Muscle of back (tissue), 13 donors: ENCODE results near the gene RASSF9. TPM values are rescaled to one million over a fixed set of nuclear protein-coding genes. Genes with fewer than 3 reads are reported as not detected.

ENCODE experiments used
- DNase-seq, 3 donors: peaks; one replicate each; pipeline versions ENCODE4 v3.0.0 to v3.0.0-alpha.2; 2013
- long read RNA-seq, 9 donors: transcript quantifications; one replicate each; lab custom pipeline, GENCODE V29; 2026
- polyA plus RNA-seq, 10 donors: library from polyadenylated mRNA; unstranded; fragments of 120-200 nt; gene quantifications; one replicate each; pipeline ENCODE4 v1.2.1, GENCODE V29; 2013; ENCODE audit not compliant: insufficient read length in 10 of 10

RASSF9 gene
- polyA plus RNA-seq, result 1 to 10 TPM; 2.5 to 4.9 (median 3.9) TPM
- long read RNA-seq, donor 1, full-length matches to known transcripts, result 2 of 2 reads
- long read RNA-seq, donor 1, partial matches to known transcripts, result 0 of 2 reads
- long read RNA-seq, donor 1, other reads (novel, unspliced or antisense), result 0 of 2 reads
- long read RNA-seq, donor 2, result 0 reads
- long read RNA-seq, donor 3, result 0 reads
- long read RNA-seq, donor 4, full-length matches to known transcripts, result 1 of 1 reads
- long read RNA-seq, donor 4, partial matches to known transcripts, result 0 of 1 reads
- long read RNA-seq, donor 4, other reads (novel, unspliced or antisense), result 0 of 1 reads
- long read RNA-seq, donor 5, full-length matches to known transcripts, result 1 of 1 reads
- long read RNA-seq, donor 5, partial matches to known transcripts, result 0 of 1 reads
- long read RNA-seq, donor 5, other reads (novel, unspliced or antisense), result 0 of 1 reads
- long read RNA-seq, donor 6, full-length matches to known transcripts, result 1 of 1 reads
- long read RNA-seq, donor 6, partial matches to known transcripts, result 0 of 1 reads
- long read RNA-seq, donor 6, other reads (novel, unspliced or antisense), result 0 of 1 reads
- long read RNA-seq, donor 7, full-length matches to known transcripts, result 1 of 1 reads
- long read RNA-seq, donor 7, partial matches to known transcripts, result 0 of 1 reads
- long read RNA-seq, donor 7, other reads (novel, unspliced or antisense), result 0 of 1 reads
- long read RNA-seq, donor 8, full-length matches to known transcripts, result 1 of 1 reads
- long read RNA-seq, donor 8, partial matches to known transcripts, result 0 of 1 reads
- long read RNA-seq, donor 8, other reads (novel, unspliced or antisense), result 0 of 1 reads
- long read RNA-seq, donor 9, result 0 reads

GRCh38 chr12:85836197-85837090 lies at the start of gene RASSF9:
RASSF9 (minus strand) TSS chr12:85836409; CDS start chr12:85836201, 208 bp downstream.
- DNase-seq, result peak; percentile 75 to 89 (median 78)

- no peak for DNase-seq
Observed at GRCh38 chr12:85883763-85884162, 47.6 kb upstream of the RASSF9 start.

- no peak for DNase-seq
Observed at GRCh38 chr12:85877459-85877858, 41.2 kb upstream of the RASSF9 start.

- peak in 1 of 3 donors; percentile 3 for DNase-seq
Observed at GRCh38 chr12:85874031-85874461, 37.8 kb upstream of the RASSF9 start, which contains the start of gene NTS. NTS (plus strand) TSS chr12:85874295; CDS start chr12:85874404, 109 bp downstream.

- peak; percentile 46 to 65 (median 50) for DNase-seq
Observed at GRCh38 chr12:85872497-85873091, 36.4 kb upstream of the RASSF9 start.

GRCh38 chr12:85866986-85867776 lies 31.0 kb upstream of the RASSF9 start:
- peak; percentile 60 to 85 (median 76) for DNase-seq

- DNase-seq, result peak in 1 of 3 donors; percentile 34
Observed at GRCh38 chr12:85865890-85866289, 29.7 kb upstream of the RASSF9 start.

- DNase-seq, result no peak
Observed at GRCh38 chr12:85856966-85857365, 20.8 kb upstream of the RASSF9 start.

- DNase-seq, result no peak
Observed at GRCh38 chr12:85855305-85855704, 19.1 kb upstream of the RASSF9 start.

- DNase-seq, result no peak
Observed at GRCh38 chr12:85849344-85849743, 13.1 kb upstream of the RASSF9 start.

- no peak for DNase-seq
Observed at GRCh38 chr12:85843606-85844310, 7.5 kb upstream of the RASSF9 start.

GRCh38 chr12:85835426-85836196 lies 598 bp downstream of the RASSF9 start:
- DNase-seq, result peak; percentile 53 to 72 (median 54)

- DNase-seq, result peak in 1 of 3 donors; percentile 32
Observed at GRCh38 chr12:85834378-85834777, 1.8 kb downstream of the RASSF9 start.

GRCh38 chr12:85833579-85833978 lies 2.6 kb downstream of the RASSF9 start:
- no peak for DNase-seq

- no peak for DNase-seq
Observed at GRCh38 chr12:85831327-85831990, 4.8 kb downstream of the RASSF9 start.

GRCh38 chr12:85829391-85829790 lies 6.8 kb downstream of the RASSF9 start:
- no peak for DNase-seq

GRCh38 chr12:85828576-85828975 lies 7.6 kb downstream of the RASSF9 start:
- DNase-seq, result no peak

GRCh38 chr12:85825746-85826145 lies 10.5 kb downstream of the RASSF9 start:
- DNase-seq, result no peak
